H9 (cell line): Measurements from ENCODE around the gene C16orf95. TPM values are rescaled to one million over a fixed set of nuclear protein-coding genes. Genes with fewer than 3 reads are reported as not detected.

Source experiments
- DNase-seq: peaks from one replicate; pipeline ENCODE4 v3.0.0-alpha.2; 2017
- H2AFZ ChIP-seq: one replicate; pipeline ENCODE4 v1.6.1; 2013; ENCODE audit warnings: mild to moderate bottlenecking, low read length, control low read depth, moderate library complexity
- H2AK5ac ChIP-seq: 2 replicates; pipeline ENCODE4 v1.6.1; 2013; ENCODE audit warnings: low read length, control low read depth, mixed read lengths; ENCODE audit not compliant: insufficient read length
- H2BK120ac ChIP-seq: one replicate; pipeline ENCODE4 v1.6.1; 2013; ENCODE audit warnings: low read depth, mild to moderate bottlenecking, low read length, control low read depth, inconsistent platforms; ENCODE audit not compliant: poor library complexity, severe bottlenecking
- H2BK12ac ChIP-seq: 2 replicates; pipeline ENCODE4 v1.6.1; 2013; ENCODE audit warnings: low read length, control low read depth, mixed read lengths, low read depth; ENCODE audit not compliant: insufficient read length
- H2BK15ac ChIP-seq: 2 replicates; pipeline ENCODE4 v1.6.1; 2013; ENCODE audit warnings: low read depth, low read length, control low read depth
- H2BK20ac ChIP-seq: one replicate; pipeline ENCODE4 v1.6.1; 2013; ENCODE audit warnings: low read depth, mild to moderate bottlenecking, low read length, control low read depth, inconsistent platforms; ENCODE audit not compliant: poor library complexity, severe bottlenecking
- H2BK5ac ChIP-seq: 2 replicates; pipeline ENCODE4 v1.6.1; 2013; ENCODE audit warnings: low read length, control low read depth, mixed read lengths; ENCODE audit not compliant: insufficient read length
- H3K14ac ChIP-seq: 2 replicates; pipeline ENCODE4 v1.6.1; 2013; ENCODE audit warnings: low read length, control low read depth; ENCODE audit not compliant: insufficient read depth
- H3K18ac ChIP-seq: 2 replicates; pipeline ENCODE4 v1.6.1; 2013; ENCODE audit warnings: low read depth, mild to moderate bottlenecking, mixed read lengths, low read length, control low read depth; ENCODE audit not compliant: insufficient read length
- H3K23ac ChIP-seq: 2 replicates; pipeline ENCODE4 v1.6.1; 2013; ENCODE audit warnings: low read length, control low read depth, mixed read lengths, low read depth; ENCODE audit not compliant: insufficient read length
- H3K23me2 ChIP-seq: 2 replicates; pipeline ENCODE4 v1.6.1; 2013; ENCODE audit warnings: low read depth, mild to moderate bottlenecking, mixed read lengths, low read length, control low read depth; ENCODE audit not compliant: insufficient read length, poor library complexity, severe bottlenecking
- H3K27ac ChIP-seq: 2 replicates; pipeline ENCODE4 v1.5.1; 2013; ENCODE audit warnings: low read length, control low read depth, mixed read lengths, low read depth; ENCODE audit not compliant: insufficient read length
- H3K27me3 ChIP-seq: 2 replicates; pipeline ENCODE4 v1.6.1; 2013; ENCODE audit warnings: low read length, control low read depth, inconsistent platforms; ENCODE audit not compliant: insufficient read depth
- H3K4ac ChIP-seq: 2 replicates; pipeline ENCODE4 v1.6.1; 2013; ENCODE audit warnings: low read depth, mild to moderate bottlenecking, control low read depth, inconsistent platforms, low read length, moderate library complexity
- H3K4me1 ChIP-seq: 2 replicates; pipeline ENCODE4 v1.6.1; 2013; ENCODE audit warnings: low read length, control low read depth, inconsistent platforms; ENCODE audit not compliant: insufficient read depth
- H3K4me2 ChIP-seq: 2 replicates; pipeline ENCODE4 v1.6.1; 2013; ENCODE audit warnings: low read length, control low read depth, mixed read lengths; ENCODE audit not compliant: insufficient read length, insufficient read depth
- H3K56ac ChIP-seq: 2 replicates; pipeline ENCODE4 v1.6.1; 2013; ENCODE audit warnings: low read depth, mild to moderate bottlenecking, mixed read lengths, low read length, control low read depth; ENCODE audit not compliant: insufficient read length
- H3K79me1 ChIP-seq: 2 replicates; pipeline ENCODE4 v1.6.1; 2013; ENCODE audit warnings: low read depth, mild to moderate bottlenecking, moderate library complexity, low read length, control low read depth, inconsistent platforms; ENCODE audit not compliant: insufficient read depth, poor library complexity, severe bottlenecking
- H3K79me2 ChIP-seq: 2 replicates; pipeline ENCODE4 v1.6.1; 2013; ENCODE audit warnings: low read length, control low read depth, inconsistent platforms; ENCODE audit not compliant: insufficient read depth
- H3K9ac ChIP-seq: 2 replicates; pipeline ENCODE4 v1.6.1; 2013; ENCODE audit warnings: low read length, control low read depth, mixed read lengths; ENCODE audit not compliant: insufficient read length; ENCODE audit errors: extremely low read depth
- H3K9me3 ChIP-seq: one replicate; pipeline ENCODE4 v1.6.1; 2013; ENCODE audit warnings: low read depth, low read length, inconsistent platforms; ENCODE audit not compliant: control insufficient read depth
- H3T11ph ChIP-seq: one replicate; pipeline ENCODE4 v1.6.1; 2013; ENCODE audit warnings: mild to moderate bottlenecking, low read length, control low read depth, inconsistent platforms
- H4K20me1 ChIP-seq: one replicate; pipeline ENCODE4 v1.6.1; 2013; ENCODE audit not compliant: control insufficient read depth, insufficient read length, insufficient read depth
- H4K5ac ChIP-seq: 2 replicates; pipeline ENCODE4 v1.6.1; 2013; ENCODE audit warnings: low read depth, mild to moderate bottlenecking, mixed read lengths, low read length, control low read depth; ENCODE audit not compliant: insufficient read length
- H4K8ac ChIP-seq: replicated peaks from 2 replicates; pipeline ENCODE4 v1.6.1; 2013; ENCODE audit warnings: low read length, control low read depth, mixed read lengths, low read depth; ENCODE audit not compliant: insufficient read length
- H4K91ac ChIP-seq: 2 replicates; pipeline ENCODE4 v1.6.1; 2013; ENCODE audit warnings: low read depth, mild to moderate bottlenecking, moderate library complexity, mixed read lengths, low read length, control low read depth; ENCODE audit not compliant: insufficient read length
- H3K27ac Mint-ChIP-seq, 3 experiments: 2 replicates in 2 of 3; 3 replicates in 1 of 3; pipeline ENCODE4 v1.8.0; 2020 to 2021; ENCODE audit warnings: mixed read lengths in 3 of 3, mild to moderate bottlenecking in 1 of 3, moderate library complexity in 1 of 3
- H3K27me3 Mint-ChIP-seq: 2 replicates; pipeline ENCODE4 v1.8.0; 2021; ENCODE audit warnings: low read depth, mild to moderate bottlenecking, moderate library complexity, mixed read lengths
- H3K36me3 Mint-ChIP-seq, 3 experiments: 2 replicates in 2 of 3; 3 replicates in 1 of 3; pipeline ENCODE4 v1.8.0; 2020 to 2021; ENCODE audit warnings: low read depth in 3 of 3, mixed read lengths in 3 of 3; ENCODE audit not compliant: insufficient read depth in 1 of 3
- H3K4me1 Mint-ChIP-seq, 2 experiments: 2 replicates each; pipeline ENCODE4 v1.8.0; 2020; ENCODE audit warnings: mixed read lengths in 2 of 2
- H3K4me3 Mint-ChIP-seq, 2 experiments: 2 replicates in 1 of 2; 3 replicates in 1 of 2; pipeline ENCODE4 v1.8.0; 2020 to 2021; ENCODE audit warnings: mild to moderate bottlenecking in 2 of 2, mixed read lengths in 2 of 2, moderate library complexity in 1 of 2
- H3K9me3 Mint-ChIP-seq, 2 experiments: 2 replicates in 1 of 2; 3 replicates in 1 of 2; pipeline ENCODE4 v1.8.0; 2020; ENCODE audit warnings: mild to moderate bottlenecking in 2 of 2, mixed read lengths in 2 of 2, moderate library complexity in 1 of 2
- CTCF ChIP-seq: fragments of 200-600 bp; sonication (generic); conservative IDR thresholded peaks from 3 replicates; pipeline ENCODE4 v1.8.0; 2021; ENCODE audit warnings: antibody characterized with exemption, mild to moderate bottlenecking
- WGBS: extraction: QIAGEN DNeasy Blood & Tissue Kit; methylation state at CpG from one replicate; pipeline ENCODE4 v1.1.7; 2013; ENCODE audit warnings: missing lambda C conversion rate, low lambda C conversion rate, mixed read lengths; ENCODE audit not compliant: insufficient read length; ENCODE audit errors: extremely low coverage; 5-methylcytosine and 5-hydroxymethylcytosine counted together
- total RNA-seq: library from RNA; stranded (reverse); gene quantifications from 2 replicates; pipeline ENCODE4 v1.2.1, GENCODE V29; 2021

Gene C16orf95
- total RNA-seq, 1 experiment from 2014 or later, result 5.6 TPM

GRCh38 chr16:87286839-87287626, 30.2 kb downstream of the C16orf95 start:
- Mint-ChIP-seq H3K4me1 (peaks cover 0 to 2% of the 10 kb centered on the region in 2 experiments; a peak in 1 of 4 replicates), H3K9me3 (peaks cover 8 to 10% of the 10 kb centered on the region in 2 experiments; a peak in 4 of 5 replicates), H3K27me3 (peaks cover 4% of the 10 kb centered on the region), H3K36me3 (peaks cover 3 to 5% (median 4%) of the 10 kb centered on the region in 3 experiments; a peak in 6 of 7 replicates), H3K27ac (no peak overlapping the region), H3K4me3 (no peak overlapping the region)
- Histone ChIP-seq H4K91ac (no peak overlapping the region), H3K56ac (no peak overlapping the region), H3K27ac (no peak overlapping the region), H3K23ac (no peak overlapping the region), H3K23me2 (no peaks in the 10 kb centered on the region), H3K27me3 (no peaks in the 10 kb centered on the region), H3K18ac (no peak overlapping the region), H2BK12ac (no peak overlapping the region), H4K20me1 (no peaks in the 10 kb centered on the region), H4K5ac (no peak overlapping the region), H4K8ac (no peak overlapping the region), H3K79me1 (no peaks in the 10 kb centered on the region), H3K9me3 (peaks cover 2% of the 10 kb centered on the region), H3K9ac (no peak overlapping the region), H3K4me1 (no peaks in the 10 kb centered on the region), H2AK5ac (no peak overlapping the region), H3K4me2 (no peak overlapping the region), H3K79me2 (no peaks in the 10 kb centered on the region), H2BK5ac (no peak overlapping the region), H3K4ac (no peak overlapping the region), H2BK120ac (no peak overlapping the region), H2BK15ac (no peak overlapping the region), H2AFZ (no peak overlapping the region), H3K14ac (no peak overlapping the region), H3T11ph (no peak overlapping the region), H2BK20ac (no peak overlapping the region)
- no peak for TF ChIP-seq CTCF
- no peak for DNase-seq
- no CpG with 5 or more reads among the region's 8 CpGs for WGBS
